ENCODE results near the gene TSSK1B. TPM values are rescaled to one million over a fixed set of nuclear protein-coding genes. Genes with fewer than 3 reads are reported as not detected.

The TSSK1B gene, protein sequence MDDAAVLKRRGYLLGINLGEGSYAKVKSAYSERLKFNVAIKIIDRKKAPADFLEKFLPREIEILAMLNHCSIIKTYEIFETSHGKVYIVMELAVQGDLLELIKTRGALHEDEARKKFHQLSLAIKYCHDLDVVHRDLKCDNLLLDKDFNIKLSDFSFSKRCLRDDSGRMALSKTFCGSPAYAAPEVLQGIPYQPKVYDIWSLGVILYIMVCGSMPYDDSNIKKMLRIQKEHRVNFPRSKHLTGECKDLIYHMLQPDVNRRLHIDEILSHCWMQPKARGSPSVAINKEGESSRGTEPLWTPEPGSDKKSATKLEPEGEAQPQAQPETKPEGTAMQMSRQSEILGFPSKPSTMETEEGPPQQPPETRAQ
- 10 to 100 TPM; 26.1 to 68.7 TPM for total RNA-seq
- 95.7 TPM for polyA plus RNA-seq (ENCODE audit: insufficient read depth, low read depth, low replicate concordance)
- long read RNA-seq, donor 1 = 0 reads
- long read RNA-seq, donor 2 = 0 reads

DNA sequence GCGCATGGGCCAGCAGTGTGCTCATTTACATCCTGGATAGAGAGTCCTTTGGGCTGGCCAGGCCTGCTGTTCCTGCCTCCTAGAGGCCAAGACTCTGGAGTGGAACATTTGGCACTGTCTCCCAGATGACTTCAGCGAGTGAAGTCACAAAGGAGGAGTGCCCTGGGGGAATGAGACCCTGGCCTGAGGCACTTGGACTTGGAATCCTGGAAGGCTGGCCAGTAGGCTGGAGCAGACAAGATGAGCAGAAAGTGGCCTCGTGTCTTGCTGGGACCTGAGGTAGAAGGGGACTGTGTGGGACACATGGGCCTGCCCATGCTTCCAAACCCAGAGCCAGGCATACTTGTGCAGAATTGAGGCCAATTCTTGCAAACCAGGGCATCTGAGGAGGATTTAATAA, at the start of gene TSSK1B:
TSSK1B (minus strand) TSS at position 101 of the 400 bp plus-strand sequence. CDS start 150 bp downstream, outside the sequence.
- DNase-seq = no peak
- H3K4me3 ChIP-seq = no peak within 1 kb of the TSS
- no peaks in the 10 kb centered on the region for H3K9me3 ChIP-seq
- H3K27ac ChIP-seq = no peak within 1 kb of the TSS
- intact Hi-C loops (cut with DNase I; ENCODE audit: low total_unique reads) = no loop called here
- H3K36me3 ChIP-seq (ENCODE audit: low read depth, missing control alignments) = no peaks in the 10 kb centered on the region
- TF ChIP-seq POLR2A (IDR thresholded peaks at IDR 0.05) = no peak
- TF ChIP-seq, protein P1, sequence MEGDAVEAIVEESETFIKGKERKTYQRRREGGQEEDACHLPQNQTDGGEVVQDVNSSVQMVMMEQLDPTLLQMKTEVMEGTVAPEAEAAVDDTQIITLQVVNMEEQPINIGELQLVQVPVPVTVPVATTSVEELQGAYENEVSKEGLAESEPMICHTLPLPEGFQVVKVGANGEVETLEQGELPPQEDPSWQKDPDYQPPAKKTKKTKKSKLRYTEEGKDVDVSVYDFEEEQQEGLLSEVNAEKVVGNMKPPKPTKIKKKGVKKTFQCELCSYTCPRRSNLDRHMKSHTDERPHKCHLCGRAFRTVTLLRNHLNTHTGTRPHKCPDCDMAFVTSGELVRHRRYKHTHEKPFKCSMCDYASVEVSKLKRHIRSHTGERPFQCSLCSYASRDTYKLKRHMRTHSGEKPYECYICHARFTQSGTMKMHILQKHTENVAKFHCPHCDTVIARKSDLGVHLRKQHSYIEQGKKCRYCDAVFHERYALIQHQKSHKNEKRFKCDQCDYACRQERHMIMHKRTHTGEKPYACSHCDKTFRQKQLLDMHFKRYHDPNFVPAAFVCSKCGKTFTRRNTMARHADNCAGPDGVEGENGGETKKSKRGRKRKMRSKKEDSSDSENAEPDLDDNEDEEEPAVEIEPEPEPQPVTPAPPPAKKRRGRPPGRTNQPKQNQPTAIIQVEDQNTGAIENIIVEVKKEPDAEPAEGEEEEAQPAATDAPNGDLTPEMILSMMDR (IDR thresholded peaks at IDR 0.05) = no peak
- WGBS, 2 donors = 98 to 100% methylated on average over 2 to 3 of the region's 3 CpGs
- no peaks in the 10 kb centered on the region for H3K4me1 ChIP-seq
- no peaks in the 10 kb centered on the region for H3K27me3 ChIP-seq

DNA sequence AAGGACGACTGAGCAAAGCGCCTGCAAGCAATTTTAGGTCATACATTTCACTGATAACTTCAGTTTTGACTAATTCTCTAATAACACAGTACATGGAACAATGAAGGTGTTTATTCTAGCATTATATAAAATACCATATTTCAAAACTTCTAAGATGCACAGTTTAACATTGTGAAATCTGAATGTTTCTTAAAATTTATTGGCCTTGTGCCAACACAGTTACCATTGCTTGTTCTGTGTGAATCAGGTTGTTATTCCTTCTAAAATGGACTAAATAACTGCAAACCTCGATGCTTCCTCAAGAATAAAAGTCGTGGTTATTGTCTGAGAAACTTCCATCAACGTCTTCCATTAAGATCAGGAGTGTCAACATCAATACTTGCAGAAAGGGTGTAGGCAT, 45.5 kb upstream of the TSSK1B start:
- Histone ChIP-seq H3K27ac (no peak overlapping the region), H3K9me3 (no peaks in the 10 kb centered on the region), H3K4me3 (no peak overlapping the region), H3K36me3 (ENCODE audit: low read depth, missing control alignments) (no peaks in the 10 kb centered on the region), H3K4me1 (no peaks in the 10 kb centered on the region), H3K27me3 (no peaks in the 10 kb centered on the region)
- TF ChIP-seq POLR2A (IDR thresholded peaks at IDR 0.05) = no peak
- TF ChIP-seq, protein P1 (IDR thresholded peaks at IDR 0.05) = no peak
- DNase-seq = no peak
- 79 to 86% methylated on average over 5 of the region's 5 CpGs for WGBS, 2 donors
- intact Hi-C loops (cut with DNase I; ENCODE audit: low total_unique reads) = no loop called here

DNA sequence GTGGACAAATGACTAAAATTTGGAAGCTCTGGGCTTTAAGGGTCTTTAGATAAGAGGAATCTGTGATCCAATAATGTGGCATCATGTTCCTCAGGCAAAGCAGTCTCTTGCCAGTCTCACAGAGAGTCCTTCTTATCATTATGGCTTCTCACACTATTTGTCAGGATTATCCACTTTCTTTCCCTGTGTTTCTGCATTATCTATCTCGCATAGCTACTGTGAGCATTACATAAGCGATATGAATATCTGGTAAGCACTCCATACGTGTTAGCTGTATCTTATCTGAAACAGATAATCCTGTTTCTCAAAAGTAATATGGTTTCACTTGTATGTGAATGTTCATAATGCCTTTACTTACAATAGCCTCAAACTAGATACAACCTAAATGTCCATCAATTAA, 43.9 kb upstream of the TSSK1B start:
- intact Hi-C loops (cut with DNase I; ENCODE audit: low total_unique reads) = no loop called here
- H3K4me1 ChIP-seq = no peaks in the 10 kb centered on the region
- no peak for TF ChIP-seq POLR2A (IDR thresholded peaks at IDR 0.05)
- TF ChIP-seq, protein P1 (IDR thresholded peaks at IDR 0.05) = no peak
- no peaks in the 10 kb centered on the region for H3K27me3 ChIP-seq
- no peak overlapping the region for H3K27ac ChIP-seq
- WGBS, 2 donors = 63 to 73% methylated on average over 3 of the region's 3 CpGs
- no peak overlapping the region for H3K4me3 ChIP-seq
- no peaks in the 10 kb centered on the region for H3K36me3 ChIP-seq (ENCODE audit: low read depth, missing control alignments)
- H3K9me3 ChIP-seq = no peaks in the 10 kb centered on the region
- DNase-seq = no peak

DNA sequence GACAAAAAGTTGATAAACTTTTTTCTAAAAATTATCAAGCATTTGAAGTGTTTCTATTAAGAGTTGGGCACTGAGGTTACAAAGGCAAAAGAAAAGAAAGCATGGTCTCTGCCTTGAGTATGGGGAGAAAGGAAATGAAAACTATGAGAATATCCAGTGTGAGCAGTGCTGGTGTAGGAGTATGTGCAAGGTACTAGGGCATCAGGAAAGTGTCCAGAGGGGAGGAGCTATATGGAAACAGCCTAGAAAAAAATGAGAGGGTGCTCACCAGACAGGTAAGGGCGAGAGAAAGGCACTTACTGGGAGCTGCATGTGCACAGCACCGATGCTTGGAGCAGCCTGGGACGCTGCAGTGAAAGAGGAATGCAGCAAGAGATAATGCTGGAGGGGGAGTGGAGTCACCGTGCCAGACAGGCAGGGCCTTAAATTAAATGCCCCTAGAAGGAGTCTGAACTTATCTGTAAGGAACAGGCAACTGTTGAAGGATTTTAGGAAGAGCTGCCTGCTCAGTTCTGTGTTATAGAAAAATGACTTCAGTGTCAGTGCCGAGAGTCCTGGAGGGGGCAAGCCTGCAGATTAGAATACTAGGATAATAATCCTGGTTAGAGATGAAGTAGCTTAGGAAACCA, 39.4 kb upstream of the TSSK1B start:
- no peak overlapping the region for H3K4me3 ChIP-seq
- 36 to 41% methylated on average over 5 of the region's 5 CpGs for WGBS, 2 donors

More for the DNA sequence above, 39.4 kb upstream of the TSSK1B start:
- no peak for DNase-seq
- no peaks in the 10 kb centered on the region for H3K36me3 ChIP-seq (ENCODE audit: low read depth, missing control alignments)
- no peaks in the 10 kb centered on the region for H3K4me1 ChIP-seq
- H3K9me3 ChIP-seq = no peaks in the 10 kb centered on the region
- no peak overlapping the region for H3K27ac ChIP-seq
- intact Hi-C loops (cut with DNase I; ENCODE audit: low total_unique reads) = no loop called here
- no peaks in the 10 kb centered on the region for H3K27me3 ChIP-seq
- TF ChIP-seq, protein P1 (IDR thresholded peaks at IDR 0.05) = no peak
- TF ChIP-seq POLR2A (IDR thresholded peaks at IDR 0.05) = no peak

All from testis (tissue), 5 donors.